ENCODE data around the gene CCNA1.

CCNA1 gene

DNA sequence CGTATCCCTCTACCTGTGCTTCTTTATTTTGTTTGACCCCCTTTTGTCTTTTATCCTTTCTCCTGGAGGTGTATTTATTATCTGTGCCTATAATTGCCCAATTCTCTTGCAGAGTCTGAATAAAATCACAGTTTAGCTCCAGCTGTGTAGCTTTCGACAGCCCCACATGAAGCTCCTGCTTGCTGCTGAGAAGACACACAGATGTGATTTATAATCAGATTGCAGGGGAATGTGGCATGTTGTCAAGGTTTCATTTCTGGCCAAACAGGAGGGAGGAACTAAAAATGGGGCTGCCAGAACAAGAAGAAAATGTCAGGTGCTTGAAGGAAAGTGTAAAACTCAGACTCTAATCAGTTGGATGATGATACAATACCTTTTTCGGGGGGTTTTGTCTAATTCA, 22.7 kb downstream of the CCNA1 start:
- no peak for DNase-seq

DNA sequence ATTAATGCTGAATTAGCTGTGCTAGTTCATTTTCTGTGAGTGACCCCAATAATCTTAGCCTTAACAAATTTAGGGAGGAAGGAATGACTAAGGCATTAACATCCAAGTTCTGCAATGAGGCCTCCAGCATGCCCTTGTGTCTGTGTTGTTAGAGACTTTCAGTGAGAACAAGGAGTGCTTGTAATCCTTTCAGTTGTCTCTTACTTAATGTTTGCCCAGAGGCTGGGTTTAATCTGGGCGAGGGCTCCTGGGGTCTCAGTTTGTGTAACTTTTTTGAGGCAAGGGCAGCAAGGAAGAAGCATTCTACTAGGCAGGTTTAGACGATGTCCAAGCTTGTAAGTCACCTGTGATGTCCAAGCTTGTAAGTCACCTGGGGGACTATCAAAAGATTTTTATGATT, 24.3 kb downstream of the CCNA1 start:
- no peak for DNase-seq

DNA sequence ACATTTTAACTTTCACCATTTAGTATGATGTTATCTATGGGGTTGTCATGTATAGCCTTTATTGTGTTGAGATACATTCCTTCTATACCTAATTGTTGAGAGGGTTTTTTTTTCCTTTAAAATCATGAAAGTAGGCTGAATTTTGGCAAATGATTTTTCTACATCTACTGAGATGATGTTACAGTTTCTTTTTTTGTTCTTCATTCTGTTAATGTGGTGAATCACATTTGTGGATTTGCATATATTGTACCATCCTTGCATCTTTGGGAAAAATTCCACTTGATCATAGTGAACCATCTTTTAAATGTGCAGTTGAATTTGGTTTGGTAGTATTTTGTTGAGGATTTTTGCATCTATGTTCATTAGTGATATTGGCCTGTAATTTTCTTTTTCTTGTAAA, 29.2 kb downstream of the CCNA1 start:
- DNase-seq = no peak

DNA sequence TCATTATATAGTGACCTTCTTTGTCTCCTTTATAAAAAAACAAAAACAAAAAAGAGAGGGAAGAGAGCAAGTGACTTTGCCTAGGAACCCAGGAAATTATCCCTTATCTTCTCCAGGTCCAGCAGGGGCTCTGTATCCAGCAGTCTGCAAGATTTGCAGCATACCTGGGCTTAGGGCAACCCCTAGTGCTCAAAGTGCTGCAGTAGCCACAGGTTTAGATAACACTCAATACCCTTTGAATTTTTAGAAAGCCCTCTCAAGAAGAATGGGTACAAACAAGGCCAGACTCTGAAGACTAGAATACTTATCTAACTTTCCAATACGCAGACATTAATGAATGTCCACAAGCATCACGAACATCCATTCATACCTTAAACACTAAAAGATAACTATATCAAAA, 43.2 kb downstream of the CCNA1 start:
- DNase-seq = no peak

DNA sequence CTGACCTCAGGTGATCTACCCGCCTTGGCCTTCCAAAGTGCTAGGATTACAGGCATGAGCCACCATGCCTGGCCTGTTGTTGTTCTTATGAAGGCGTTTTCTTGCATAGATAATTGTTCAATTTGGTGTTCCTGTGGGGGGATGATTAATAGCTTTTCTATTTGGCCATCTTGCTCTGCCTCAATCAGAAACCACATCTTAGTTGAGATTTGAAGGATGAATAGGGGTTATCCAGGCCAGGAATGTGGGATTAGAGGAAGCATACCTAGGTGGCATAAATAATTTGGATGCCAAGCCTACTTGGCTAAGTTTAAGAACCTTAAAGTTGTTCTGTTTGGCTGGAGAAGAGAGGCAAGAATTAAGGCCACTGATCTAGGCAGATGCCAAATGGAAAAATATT, 44.4 kb downstream of the CCNA1 start:
- no peak for DNase-seq

DNA sequence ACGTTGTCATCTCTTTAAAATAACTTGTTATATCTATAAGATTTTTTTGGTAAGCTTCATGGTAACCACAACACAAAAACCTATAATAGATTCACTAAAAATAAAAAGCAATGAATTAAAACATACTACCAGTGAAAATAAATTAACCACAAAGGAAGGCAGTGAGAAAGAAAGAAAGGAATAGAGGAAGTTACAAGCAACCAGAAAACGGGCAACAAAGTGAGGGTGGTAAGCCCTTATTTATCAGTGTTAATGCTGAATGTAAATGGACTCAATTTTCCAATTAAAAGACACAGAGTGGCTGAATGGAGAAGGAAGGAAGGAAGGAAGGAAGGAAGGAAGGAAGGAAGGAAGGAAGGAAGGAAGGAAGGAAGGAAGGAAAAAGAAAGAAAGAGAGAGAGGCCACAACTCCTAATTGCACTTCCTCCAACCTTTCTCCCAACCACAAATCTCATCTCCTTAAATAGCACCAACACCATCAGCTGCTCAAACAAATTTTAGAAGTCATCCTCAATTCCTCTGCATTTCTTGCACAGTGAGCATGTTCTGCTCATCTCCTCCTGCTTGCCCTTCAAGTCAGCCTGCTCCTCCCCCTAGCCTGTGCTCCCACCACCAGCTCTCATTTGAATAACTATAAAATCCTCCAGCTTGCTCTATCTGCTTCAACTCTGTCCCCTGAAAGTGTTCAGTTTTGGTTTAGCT, 48.6 kb downstream of the CCNA1 start:
- DNase-seq = no peak

DNA sequence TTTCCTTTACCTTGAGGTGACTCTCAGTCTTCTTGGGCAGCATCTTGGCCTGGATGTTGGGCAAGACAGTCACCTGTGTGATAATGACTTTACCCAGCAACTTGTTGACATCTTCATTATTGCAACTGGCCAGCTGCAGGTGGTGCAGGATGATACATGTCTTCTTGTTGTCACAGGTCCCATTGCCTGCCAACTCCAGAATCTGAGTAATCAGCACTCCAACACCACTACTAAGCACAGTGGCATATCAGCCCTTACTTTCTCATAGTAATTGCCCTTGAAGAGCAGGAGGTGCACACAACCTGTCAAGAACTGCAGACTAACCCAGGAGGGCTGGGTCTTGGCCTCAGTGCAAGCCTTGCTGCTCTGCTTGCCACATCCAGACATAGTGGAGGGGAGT, 57.8 kb downstream of the CCNA1 start:
- DNase-seq = no peak
